ENCODE data around the gene ZMIZ1.

Gene ZMIZ1

GRCh38 chr10:79078367-79079053, 9.7 kb downstream of the ZMIZ1 start:
- Mint-ChIP-seq H3K4me3 (no peak overlapping the region), H3K9me3 (no peaks in the 10 kb centered on the region), H3K4me1 (peaks cover 15% of the 10 kb centered on the region), H3K27me3 (no peaks in the 10 kb centered on the region), H3K36me3 (ENCODE audit: insufficient read depth) (no peaks in the 10 kb centered on the region), H3K27ac (ENCODE audit: low read depth) (no peak overlapping the region)
- DNase-seq (ENCODE audit: low spot score in 2 of 2), result no peak
- no peak for ATAC-seq (replicated peaks; ENCODE audit: extremely low read depth, poor library complexity, severe bottlenecking)

- H3K4me1 Mint-ChIP-seq, result peaks cover 19% of the 10 kb centered on the region
- H3K9me3 Mint-ChIP-seq, result no peaks in the 10 kb centered on the region
- DNase-seq (ENCODE audit: low spot score in 2 of 2) (no peak), ATAC-seq (replicated peaks; ENCODE audit: extremely low read depth, poor library complexity, severe bottlenecking) (no peak)
- H3K27ac Mint-ChIP-seq (ENCODE audit: low read depth), result no peak overlapping the region
- H3K4me3 Mint-ChIP-seq, result no peak overlapping the region
- H3K36me3 Mint-ChIP-seq (ENCODE audit: insufficient read depth), result no peaks in the 10 kb centered on the region
- no peaks in the 10 kb centered on the region for H3K27me3 Mint-ChIP-seq
Observed at GRCh38 chr10:79079054-79079397, 10.3 kb downstream of the ZMIZ1 start.

- ATAC-seq (replicated peaks; ENCODE audit: extremely low read depth, poor library complexity, severe bottlenecking), result no peak
- no peak overlapping the region for H3K27ac Mint-ChIP-seq (ENCODE audit: low read depth)
- H3K36me3 Mint-ChIP-seq (ENCODE audit: insufficient read depth), result no peaks in the 10 kb centered on the region
- H3K9me3 Mint-ChIP-seq, result no peaks in the 10 kb centered on the region
- no peaks in the 10 kb centered on the region for H3K27me3 Mint-ChIP-seq
- peaks cover 26% of the 10 kb centered on the region for H3K4me1 Mint-ChIP-seq
- DNase-seq (ENCODE audit: low spot score in 2 of 2), result no peak
- H3K4me3 Mint-ChIP-seq, result no peak overlapping the region
Observed at GRCh38 chr10:79079490-79080355, 11.0 kb downstream of the ZMIZ1 start.

GRCh38 chr10:79081353-79082034, 12.7 kb downstream of the ZMIZ1 start:
- peaks cover 2% of the 10 kb centered on the region for H3K36me3 Mint-ChIP-seq (ENCODE audit: insufficient read depth)
- no peak for ATAC-seq (replicated peaks; ENCODE audit: extremely low read depth, poor library complexity, severe bottlenecking)
- H3K4me3 Mint-ChIP-seq, result no peak overlapping the region
- H3K4me1 Mint-ChIP-seq, result peaks cover 18% of the 10 kb centered on the region
- H3K27me3 Mint-ChIP-seq, result no peaks in the 10 kb centered on the region
- no peak overlapping the region for H3K27ac Mint-ChIP-seq (ENCODE audit: low read depth)
- DNase-seq (ENCODE audit: low spot score in 2 of 2), result no peak
- no peaks in the 10 kb centered on the region for H3K9me3 Mint-ChIP-seq

- ATAC-seq (replicated peaks; ENCODE audit: extremely low read depth, poor library complexity, severe bottlenecking), result no peak
- no peak overlapping the region for H3K27ac Mint-ChIP-seq (ENCODE audit: low read depth)
- DNase-seq (ENCODE audit: low spot score in 2 of 2), result no peak
- H3K4me3 Mint-ChIP-seq, result no peak overlapping the region
- H3K27me3 Mint-ChIP-seq, result no peaks in the 10 kb centered on the region
- H3K4me1 Mint-ChIP-seq, result peaks cover 18% of the 10 kb centered on the region
- no peaks in the 10 kb centered on the region for H3K9me3 Mint-ChIP-seq
- peaks cover 2% of the 10 kb centered on the region for H3K36me3 Mint-ChIP-seq (ENCODE audit: insufficient read depth)
Observed at GRCh38 chr10:79082035-79082373, 13.2 kb downstream of the ZMIZ1 start.

GRCh38 chr10:79082631-79083596, 14.1 kb downstream of the ZMIZ1 start:
- H3K27ac Mint-ChIP-seq (ENCODE audit: low read depth), result no peak overlapping the region
- no peaks in the 10 kb centered on the region for H3K9me3 Mint-ChIP-seq
- no peak overlapping the region for H3K4me3 Mint-ChIP-seq
- DNase-seq (ENCODE audit: low spot score in 2 of 2) (no peak), ATAC-seq (replicated peaks; ENCODE audit: extremely low read depth, poor library complexity, severe bottlenecking) (no peak)
- H3K4me1 Mint-ChIP-seq, result peaks cover 18% of the 10 kb centered on the region
- H3K36me3 Mint-ChIP-seq (ENCODE audit: insufficient read depth), result peaks cover 2% of the 10 kb centered on the region
- H3K27me3 Mint-ChIP-seq, result no peaks in the 10 kb centered on the region

GRCh38 chr10:79084012-79084971, 15.5 kb downstream of the ZMIZ1 start:
- no peak overlapping the region for H3K4me3 Mint-ChIP-seq
- DNase-seq (ENCODE audit: low spot score in 2 of 2) (no peak), ATAC-seq (replicated peaks; ENCODE audit: extremely low read depth, poor library complexity, severe bottlenecking) (peak; percentile 55)

GRCh38 chr10:79084972-79085597, 16.3 kb downstream of the ZMIZ1 start:
- Mint-ChIP-seq H3K27me3 (peaks cover 9% of the 10 kb centered on the region), H3K4me1 (peaks cover 18% of the 10 kb centered on the region), H3K27ac (ENCODE audit: low read depth) (no peak overlapping the region), H3K4me3 (no peak overlapping the region), H3K36me3 (ENCODE audit: insufficient read depth) (peaks cover 2% of the 10 kb centered on the region), H3K9me3 (no peaks in the 10 kb centered on the region)
- ATAC-seq (replicated peaks; ENCODE audit: extremely low read depth, poor library complexity, severe bottlenecking) (no peak), DNase-seq (ENCODE audit: low spot score in 2 of 2) (no peak)

More at GRCh38 chr10:79084012-79084971, 15.5 kb downstream of the ZMIZ1 start:
- H3K27ac Mint-ChIP-seq (ENCODE audit: low read depth), result peak overlapping the region; percentile 52
- H3K36me3 Mint-ChIP-seq (ENCODE audit: insufficient read depth), result peaks cover 2% of the 10 kb centered on the region
- no peaks in the 10 kb centered on the region for H3K9me3 Mint-ChIP-seq
- peaks cover 1% of the 10 kb centered on the region for H3K27me3 Mint-ChIP-seq
- H3K4me1 Mint-ChIP-seq, result peaks cover 18% of the 10 kb centered on the region

GRCh38 chr10:79086822-79087221, 18.1 kb downstream of the ZMIZ1 start:
- Mint-ChIP-seq H3K4me1 (peaks cover 23% of the 10 kb centered on the region), H3K27me3 (peaks cover 12% of the 10 kb centered on the region), H3K27ac (ENCODE audit: low read depth) (no peak overlapping the region), H3K4me3 (no peak overlapping the region), H3K36me3 (ENCODE audit: insufficient read depth) (peaks cover 5% of the 10 kb centered on the region), H3K9me3 (no peaks in the 10 kb centered on the region)
- ATAC-seq (replicated peaks; ENCODE audit: extremely low read depth, poor library complexity, severe bottlenecking) (no peak), DNase-seq (ENCODE audit: low spot score in 2 of 2) (no peak)

GRCh38 chr10:79087721-79088120, 19.0 kb downstream of the ZMIZ1 start:
- ATAC-seq (replicated peaks; ENCODE audit: extremely low read depth, poor library complexity, severe bottlenecking) (no peak), DNase-seq (ENCODE audit: low spot score in 2 of 2) (no peak)
- Mint-ChIP-seq H3K36me3 (ENCODE audit: insufficient read depth) (peaks cover 5% of the 10 kb centered on the region), H3K9me3 (no peaks in the 10 kb centered on the region), H3K27me3 (peaks cover 12% of the 10 kb centered on the region), H3K4me3 (no peak overlapping the region), H3K27ac (ENCODE audit: low read depth) (no peak overlapping the region), H3K4me1 (peaks cover 27% of the 10 kb centered on the region)

GRCh38 chr10:79088176-79088575, 19.4 kb downstream of the ZMIZ1 start:
- no peaks in the 10 kb centered on the region for H3K9me3 Mint-ChIP-seq
- no peak for ATAC-seq (replicated peaks; ENCODE audit: extremely low read depth, poor library complexity, severe bottlenecking)
- H3K4me1 Mint-ChIP-seq, result peaks cover 26% of the 10 kb centered on the region
- peaks cover 12% of the 10 kb centered on the region for H3K27me3 Mint-ChIP-seq
- H3K27ac Mint-ChIP-seq (ENCODE audit: low read depth), result no peak overlapping the region
- DNase-seq (ENCODE audit: low spot score in 2 of 2), result no peak
- H3K36me3 Mint-ChIP-seq (ENCODE audit: insufficient read depth), result peaks cover 5% of the 10 kb centered on the region
- H3K4me3 Mint-ChIP-seq, result no peak overlapping the region
